GM18526 (cell line): ENCODE measurements around the gene DPP10.

Experiments
- POLR2A ChIP-seq: IDR thresholded peaks from 3 replicates; pipeline ENCODE4 v1.6.1; 2011; ENCODE audit not compliant: insufficient read length; ENCODE audit errors: extremely low read depth

Gene DPP10

GRCh38 chr2:114546531-114546930 is 104.1 kb downstream of the DPP10 start:
- TF ChIP-seq POLR2A: no peak

GRCh38 chr2:114548151-114548550 is 105.7 kb downstream of the DPP10 start:
- no peak for TF ChIP-seq POLR2A

GRCh38 chr2:114550364-114550763 is 107.9 kb downstream of the DPP10 start:
- TF ChIP-seq POLR2A: no peak

GRCh38 chr2:114550895-114551793 is 108.7 kb downstream of the DPP10 start:
- TF ChIP-seq POLR2A: no peak

GRCh38 chr2:114553027-114553426 is 110.6 kb downstream of the DPP10 start:
- no peak for TF ChIP-seq POLR2A

- TF ChIP-seq POLR2A: no peak
Measured at GRCh38 chr2:114569166-114569565, 126.7 kb downstream of the DPP10 start.

GRCh38 chr2:114577657-114578056 is 135.2 kb downstream of the DPP10 start:
- no peak for TF ChIP-seq POLR2A

GRCh38 chr2:114579542-114579941 is 137.1 kb downstream of the DPP10 start:
- TF ChIP-seq POLR2A: no peak

- no peak for TF ChIP-seq POLR2A
Measured at GRCh38 chr2:114580691-114581090, 138.2 kb downstream of the DPP10 start.

GRCh38 chr2:114598329-114598728 is 155.9 kb downstream of the DPP10 start:
- TF ChIP-seq POLR2A: no peak

GRCh38 chr2:114609203-114609602 is 166.8 kb downstream of the DPP10 start:
- TF ChIP-seq POLR2A: no peak

GRCh38 chr2:114609801-114610200 is 167.4 kb downstream of the DPP10 start:
- no peak for TF ChIP-seq POLR2A

- no peak for TF ChIP-seq POLR2A
Measured at GRCh38 chr2:114610677-114611076, 168.2 kb downstream of the DPP10 start.

- no peak for TF ChIP-seq POLR2A
Measured at GRCh38 chr2:114614592-114614991, 172.2 kb downstream of the DPP10 start.

- no peak for TF ChIP-seq POLR2A
Measured at GRCh38 chr2:114628481-114628880, 186.0 kb downstream of the DPP10 start.

GRCh38 chr2:114631146-114631545 is 188.7 kb downstream of the DPP10 start:
- no peak for TF ChIP-seq POLR2A
